GM12872 (cell line): ENCODE results near the gene PABPN1L.

Experiments
- CTCF ChIP-seq: IDR thresholded peaks from 3 replicates; pipeline ENCODE4 v1.5.1; 2011; ENCODE audit warnings: low read depth, mild to moderate bottlenecking, low read length, moderate library complexity; ENCODE audit not compliant: insufficient read depth

Gene PABPN1L

DNA sequence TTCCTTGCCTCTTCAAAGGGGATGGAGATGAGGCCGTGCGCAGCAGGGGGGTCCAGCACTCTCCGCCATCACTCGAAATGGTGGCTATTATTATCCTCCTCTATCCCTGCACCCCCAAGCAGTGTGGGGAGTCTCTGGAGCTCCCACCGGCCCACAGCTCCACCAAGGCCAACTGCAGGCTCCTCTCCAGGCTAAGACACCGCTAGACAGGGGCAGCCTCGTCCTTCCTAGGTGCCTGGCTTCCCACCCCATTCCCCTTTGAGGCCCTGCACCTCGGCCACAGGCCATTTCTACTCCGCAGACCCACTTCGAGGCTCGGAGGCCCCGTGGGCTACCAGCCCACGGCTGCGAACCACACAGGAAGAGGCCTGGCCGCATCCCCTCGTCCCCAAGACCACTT, 39.6 kb upstream of the PABPN1L start:
- TF ChIP-seq CTCF: no peak

- no peak for TF ChIP-seq CTCF
These were observed 39.1 kb upstream of the PABPN1L start for GRCh38 chr16:88905563-88905962.

GRCh38 chr16:88904676-88905365, 38.4 kb upstream of the PABPN1L start:
- no peak for TF ChIP-seq CTCF

DNA sequence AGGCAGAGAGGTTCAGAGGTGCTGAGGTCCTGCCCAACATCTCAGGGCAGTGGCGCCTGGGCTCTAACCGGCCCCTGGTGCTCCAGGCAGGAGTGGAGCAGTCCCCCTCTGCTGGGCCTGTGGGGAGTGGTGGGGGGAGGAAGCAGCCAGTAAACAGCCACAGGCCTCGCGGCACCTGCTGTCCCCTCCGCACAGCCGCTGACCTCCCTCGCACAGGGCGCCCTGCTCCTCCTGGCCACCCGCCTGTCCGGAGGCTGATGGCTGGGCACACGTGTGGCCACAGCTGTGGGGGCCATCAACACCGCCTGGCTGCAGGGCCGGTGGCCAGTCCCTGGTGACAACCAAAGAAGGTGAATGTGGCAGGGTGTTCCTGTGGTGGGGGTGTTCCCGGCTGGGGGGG, 36.8 kb upstream of the PABPN1L start:
- TF ChIP-seq CTCF: no peak

DNA sequence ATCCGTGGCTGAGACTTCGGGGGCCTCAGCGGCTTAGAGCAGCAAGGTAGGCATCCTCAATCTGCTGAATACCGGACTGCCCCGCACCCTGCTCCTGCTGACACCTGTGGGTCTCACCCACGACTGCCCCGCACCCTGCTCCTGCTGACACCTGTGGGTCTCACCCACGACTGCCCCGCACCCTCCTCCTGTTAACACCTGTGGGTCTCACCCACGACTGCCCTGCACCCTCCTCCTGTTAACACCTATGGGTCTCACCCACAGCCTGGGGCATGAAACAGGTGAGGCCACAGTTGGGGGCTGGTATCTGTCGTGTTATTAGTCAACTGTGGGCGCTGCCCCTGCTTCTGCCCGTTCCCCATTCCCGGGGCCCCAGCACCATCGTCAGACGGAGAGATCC, 36.3 kb upstream of the PABPN1L start:
- TF ChIP-seq CTCF: no peak

- TF ChIP-seq CTCF: no peak
These were observed 35.4 kb upstream of the PABPN1L start for GRCh38 chr16:88901718-88902337.

GRCh38 chr16:88900662-88901052, 34.2 kb upstream of the PABPN1L start:
- TF ChIP-seq CTCF: no peak
